ENCODE results near the gene MCM3AP.

GRCh38 chr21:46273341-46273740, 12.1 kb downstream of the MCM3AP start:
- TF ChIP-seq, protein P1, sequence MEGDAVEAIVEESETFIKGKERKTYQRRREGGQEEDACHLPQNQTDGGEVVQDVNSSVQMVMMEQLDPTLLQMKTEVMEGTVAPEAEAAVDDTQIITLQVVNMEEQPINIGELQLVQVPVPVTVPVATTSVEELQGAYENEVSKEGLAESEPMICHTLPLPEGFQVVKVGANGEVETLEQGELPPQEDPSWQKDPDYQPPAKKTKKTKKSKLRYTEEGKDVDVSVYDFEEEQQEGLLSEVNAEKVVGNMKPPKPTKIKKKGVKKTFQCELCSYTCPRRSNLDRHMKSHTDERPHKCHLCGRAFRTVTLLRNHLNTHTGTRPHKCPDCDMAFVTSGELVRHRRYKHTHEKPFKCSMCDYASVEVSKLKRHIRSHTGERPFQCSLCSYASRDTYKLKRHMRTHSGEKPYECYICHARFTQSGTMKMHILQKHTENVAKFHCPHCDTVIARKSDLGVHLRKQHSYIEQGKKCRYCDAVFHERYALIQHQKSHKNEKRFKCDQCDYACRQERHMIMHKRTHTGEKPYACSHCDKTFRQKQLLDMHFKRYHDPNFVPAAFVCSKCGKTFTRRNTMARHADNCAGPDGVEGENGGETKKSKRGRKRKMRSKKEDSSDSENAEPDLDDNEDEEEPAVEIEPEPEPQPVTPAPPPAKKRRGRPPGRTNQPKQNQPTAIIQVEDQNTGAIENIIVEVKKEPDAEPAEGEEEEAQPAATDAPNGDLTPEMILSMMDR (IDR thresholded peaks at IDR 0.05): no peak
- no peak for TF ChIP-seq POLR2A (IDR thresholded peaks at IDR 0.05)

All from body of pancreas (tissue), 4 donors.